ENCODE measurements around the gene DPYSL3.

DPYSL3 gene

DNA sequence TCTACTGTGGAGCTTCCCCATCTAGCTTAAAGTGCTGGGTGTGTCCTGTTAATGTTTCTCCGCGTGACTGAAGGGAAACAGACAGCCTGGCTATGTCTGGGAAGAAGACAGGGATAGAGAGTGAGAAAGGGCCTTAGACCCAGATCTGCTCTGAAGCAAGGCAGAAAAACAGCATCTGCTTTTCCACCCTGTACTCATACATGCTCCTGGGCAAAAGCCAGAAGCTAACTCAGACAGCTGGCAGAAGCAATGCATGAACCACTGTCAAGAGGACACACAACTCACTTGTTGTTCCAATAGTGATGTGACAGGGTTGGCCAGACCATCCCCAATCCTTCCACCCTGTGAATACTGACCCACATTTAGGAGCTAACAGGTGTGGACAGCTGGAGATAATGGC lies 63.3 kb downstream of the DPYSL3 start:
- Histone ChIP-seq H2BK120ac (ENCODE audit: insufficient read depth, low read length, poor library complexity) (no peak overlapping the region), H3K14ac (ENCODE audit: low read length) (no peak overlapping the region), H3K9me3 (ENCODE audit: insufficient read depth, low read depth, low read length) (no peaks in the 10 kb centered on the region)

DNA sequence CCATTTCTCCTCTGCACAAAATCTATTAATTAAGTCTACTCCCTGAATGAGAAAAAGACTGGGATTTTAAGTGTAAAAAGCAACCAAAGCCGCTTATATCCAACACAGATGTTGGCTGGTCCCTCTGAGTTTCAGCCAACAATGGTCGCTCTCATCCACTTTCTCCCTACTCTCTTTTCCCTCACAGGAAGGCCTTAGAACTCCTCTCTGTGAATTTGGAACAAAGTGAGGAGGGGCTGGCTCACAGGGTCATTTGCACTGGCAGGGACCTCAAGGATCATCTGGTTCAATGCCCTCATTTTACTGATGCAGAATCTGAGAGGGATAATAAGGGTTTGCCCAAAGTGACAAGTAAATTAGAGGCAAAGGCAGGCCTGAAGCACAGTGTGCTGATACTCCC lies 64.0 kb downstream of the DPYSL3 start:
- H3K79me2 ChIP-seq (ENCODE audit: control insufficient read depth, insufficient read depth, low read length, poor library complexity), result peaks cover 3% of the 10 kb centered on the region
- no peaks in the 10 kb centered on the region for H3K27me3 ChIP-seq (ENCODE audit: insufficient read depth, low read length)
- H2BK5ac ChIP-seq (ENCODE audit: low read depth, low read length, poor library complexity), result no peak overlapping the region
- no peak overlapping the region for H2AFZ ChIP-seq (ENCODE audit: insufficient read depth, low read length, poor library complexity)
- H3K79me1 ChIP-seq (ENCODE audit: low read length), result no peaks in the 10 kb centered on the region
- no peak for DNase-seq
- H3K4ac ChIP-seq (ENCODE audit: low read depth, low read length), result peak overlapping the region; percentile 75
- no peak overlapping the region for H3K14ac ChIP-seq (ENCODE audit: low read length)
- H3K4me3 ChIP-seq (ENCODE audit: low read depth, low read length), result no peak overlapping the region
- H3K4me1 ChIP-seq (ENCODE audit: control insufficient read depth in 1 of 2, insufficient read depth in 2 of 2, low read length in 2 of 2), result peaks cover 12 to 15% of the 10 kb centered on the region in 2 experiments
- no peak overlapping the region for H4K12ac ChIP-seq (ENCODE audit: low read depth, low read length)
- H3K9ac ChIP-seq (ENCODE audit: low read length), result no peak overlapping the region
- no peak overlapping the region for H3K4me2 ChIP-seq (ENCODE audit: low read length)
- no peak overlapping the region for H2AK5ac ChIP-seq (ENCODE audit: low read length)
- H4K8ac ChIP-seq (ENCODE audit: low read depth, low read length), result no peak overlapping the region
- peaks cover 3 to 7% of the 10 kb centered on the region in 2 experiments for H3K36me3 ChIP-seq (ENCODE audit: control insufficient read depth in 1 of 2, insufficient read depth in 2 of 2, low read length in 2 of 2)
- H3K18ac ChIP-seq (ENCODE audit: low read length), result peak overlapping the region; percentile 71
- H3K23ac ChIP-seq (ENCODE audit: low read length), result no peak overlapping the region
- no peaks in the 10 kb centered on the region for H3K9me3 ChIP-seq (ENCODE audit: insufficient read depth, low read depth, low read length)
- no peak overlapping the region for H4K91ac ChIP-seq (ENCODE audit: low read depth, low read length)
- no peak overlapping the region for H2BK120ac ChIP-seq (ENCODE audit: insufficient read depth, low read length, poor library complexity)
- no peak overlapping the region for H3K27ac ChIP-seq (ENCODE audit: low read depth, low read length)
- peak overlapping the region; percentile 36 for H2BK12ac ChIP-seq (ENCODE audit: low read length)
- no CpG with 5 or more reads among the region's 2 CpGs for WGBS (ENCODE audit: extremely low coverage, insufficient coverage, insufficient read length)

More for the DNA sequence above, 63.3 kb downstream of the DPYSL3 start:
- Histone ChIP-seq H4K91ac (ENCODE audit: low read depth, low read length) (no peak overlapping the region), H3K4me2 (ENCODE audit: low read length) (no peak overlapping the region), H2AK5ac (ENCODE audit: low read length) (no peak overlapping the region), H3K27ac (ENCODE audit: low read depth, low read length) (peak overlapping the region; percentile 32), H3K4ac (ENCODE audit: low read depth, low read length) (no peak overlapping the region), H4K12ac (ENCODE audit: low read depth, low read length) (no peak overlapping the region), H3K9ac (ENCODE audit: low read length) (no peak overlapping the region), H3K27me3 (ENCODE audit: insufficient read depth, low read length) (no peaks in the 10 kb centered on the region), H3K36me3 (ENCODE audit: control insufficient read depth in 1 of 2, insufficient read depth in 2 of 2, low read length in 2 of 2) (peaks cover 3 to 7% of the 10 kb centered on the region in 2 experiments), H2AFZ (ENCODE audit: insufficient read depth, low read length, poor library complexity) (no peak overlapping the region), H2BK12ac (ENCODE audit: low read length) (no peak overlapping the region), H3K79me2 (ENCODE audit: control insufficient read depth, insufficient read depth, low read length, poor library complexity) (peaks cover 6% of the 10 kb centered on the region), H3K4me1 (ENCODE audit: control insufficient read depth in 1 of 2, insufficient read depth in 2 of 2, low read length in 2 of 2) (peaks cover 14 to 20% of the 10 kb centered on the region in 2 experiments), H4K8ac (ENCODE audit: low read depth, low read length) (no peak overlapping the region), H3K23ac (ENCODE audit: low read length) (no peak overlapping the region), H2BK5ac (ENCODE audit: low read depth, low read length, poor library complexity) (no peak overlapping the region), H3K18ac (ENCODE audit: low read length) (no peak overlapping the region), H3K79me1 (ENCODE audit: low read length) (peaks cover 3% of the 10 kb centered on the region), H3K4me3 (ENCODE audit: low read depth, low read length) (no peak overlapping the region)
- no CpG with 5 or more reads among the region's 2 CpGs for WGBS (ENCODE audit: extremely low coverage, insufficient coverage, insufficient read length)
- DNase-seq, result no peak

DNA sequence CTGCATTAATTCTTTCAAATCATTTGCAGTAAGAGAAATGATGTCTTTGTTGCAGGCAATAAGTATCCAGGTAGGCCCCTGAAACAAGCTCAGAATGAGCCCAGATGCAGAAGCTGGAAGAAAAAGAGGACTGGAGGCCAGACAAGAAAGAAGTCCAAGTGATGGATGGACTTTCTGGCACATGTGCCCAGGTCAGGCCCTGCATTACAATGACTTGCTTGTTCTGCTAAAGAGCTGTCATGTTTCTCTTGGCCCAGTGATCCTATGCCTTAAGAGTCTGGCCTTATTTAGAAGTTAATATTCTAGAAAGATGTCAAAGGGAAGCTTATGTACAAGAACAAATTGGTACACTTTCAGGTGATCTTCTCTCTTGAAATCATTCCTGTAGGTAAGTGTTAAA lies 64.8 kb downstream of the DPYSL3 start:
- H2BK12ac ChIP-seq (ENCODE audit: low read length), result no peak overlapping the region
- H3K27me3 ChIP-seq (ENCODE audit: insufficient read depth, low read length), result no peaks in the 10 kb centered on the region
- H3K4me1 ChIP-seq (ENCODE audit: control insufficient read depth in 1 of 2, insufficient read depth in 2 of 2, low read length in 2 of 2), result peaks cover 12 to 15% of the 10 kb centered on the region in 2 experiments
- H2AFZ ChIP-seq (ENCODE audit: insufficient read depth, low read length, poor library complexity), result no peak overlapping the region
- H3K4me2 ChIP-seq (ENCODE audit: low read length), result no peak overlapping the region
- H2AK5ac ChIP-seq (ENCODE audit: low read length), result no peak overlapping the region
- no peak overlapping the region for H2BK120ac ChIP-seq (ENCODE audit: insufficient read depth, low read length, poor library complexity)
- H3K79me2 ChIP-seq (ENCODE audit: control insufficient read depth, insufficient read depth, low read length, poor library complexity), result peaks cover 3% of the 10 kb centered on the region
- DNase-seq, result no peak
- peaks cover 3 to 7% of the 10 kb centered on the region in 2 experiments for H3K36me3 ChIP-seq (ENCODE audit: control insufficient read depth in 1 of 2, insufficient read depth in 2 of 2, low read length in 2 of 2)
- no peak overlapping the region for H3K14ac ChIP-seq (ENCODE audit: low read length)
- H4K8ac ChIP-seq (ENCODE audit: low read depth, low read length), result no peak overlapping the region
- no peak overlapping the region for H4K12ac ChIP-seq (ENCODE audit: low read depth, low read length)
- no peak overlapping the region for H3K4ac ChIP-seq (ENCODE audit: low read depth, low read length)
- H3K4me3 ChIP-seq (ENCODE audit: low read depth, low read length), result no peak overlapping the region
- no peak overlapping the region for H3K18ac ChIP-seq (ENCODE audit: low read length)
- no peak overlapping the region for H4K91ac ChIP-seq (ENCODE audit: low read depth, low read length)
- H2BK5ac ChIP-seq (ENCODE audit: low read depth, low read length, poor library complexity), result no peak overlapping the region
- no peaks in the 10 kb centered on the region for H3K79me1 ChIP-seq (ENCODE audit: low read length)
- H3K23ac ChIP-seq (ENCODE audit: low read length), result no peak overlapping the region
- no peak overlapping the region for H3K27ac ChIP-seq (ENCODE audit: low read depth, low read length)
- no peak overlapping the region for H3K9ac ChIP-seq (ENCODE audit: low read length)
- H3K9me3 ChIP-seq (ENCODE audit: insufficient read depth, low read depth, low read length), result no peaks in the 10 kb centered on the region

DNA sequence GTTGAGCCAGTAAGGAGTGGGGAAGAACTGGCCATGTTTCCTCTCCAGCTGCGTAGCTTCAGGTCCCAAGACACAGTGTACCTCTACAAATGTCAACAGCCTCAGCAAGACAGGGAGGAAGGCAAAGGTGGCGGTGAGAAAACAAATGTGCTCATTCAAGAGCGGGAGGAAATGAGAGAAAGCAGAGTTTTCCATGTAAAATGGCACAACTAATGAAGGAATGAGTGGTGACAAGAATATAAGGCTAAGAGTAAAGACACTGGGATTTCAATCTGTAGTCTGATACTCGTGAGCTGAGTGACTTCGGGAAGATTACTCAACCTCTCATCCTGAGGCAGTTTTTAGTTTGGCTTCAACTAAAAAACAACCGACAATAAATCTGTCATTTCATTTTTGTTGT lies 67.6 kb downstream of the DPYSL3 start:
- H3K9ac ChIP-seq (ENCODE audit: low read length), result no peak overlapping the region
- no peak overlapping the region for H4K12ac ChIP-seq (ENCODE audit: low read depth, low read length)
- H3K27ac ChIP-seq (ENCODE audit: low read depth, low read length), result no peak overlapping the region
- H2AK5ac ChIP-seq (ENCODE audit: low read length), result no peak overlapping the region
- no peak overlapping the region for H2BK12ac ChIP-seq (ENCODE audit: low read length)
- no peaks in the 10 kb centered on the region for H3K79me1 ChIP-seq (ENCODE audit: low read length)
- H3K27me3 ChIP-seq (ENCODE audit: insufficient read depth, low read length), result no peaks in the 10 kb centered on the region
- peaks cover 8 to 11% of the 10 kb centered on the region in 2 experiments for H3K4me1 ChIP-seq (ENCODE audit: control insufficient read depth in 1 of 2, insufficient read depth in 2 of 2, low read length in 2 of 2)
- no peak overlapping the region for H3K4me2 ChIP-seq (ENCODE audit: low read length)
- no peak overlapping the region for H3K23ac ChIP-seq (ENCODE audit: low read length)
- no CpG with 5 or more reads among the region's 6 CpGs for WGBS (ENCODE audit: extremely low coverage, insufficient coverage, insufficient read length)
- no peak overlapping the region for H3K18ac ChIP-seq (ENCODE audit: low read length)
- H3K9me3 ChIP-seq (ENCODE audit: insufficient read depth, low read depth, low read length), result no peaks in the 10 kb centered on the region
- no peaks in the 10 kb centered on the region for H3K79me2 ChIP-seq (ENCODE audit: control insufficient read depth, insufficient read depth, low read length, poor library complexity)
- peak overlapping the region; percentile 7 for H3K4ac ChIP-seq (ENCODE audit: low read depth, low read length)
- no peak overlapping the region for H2BK5ac ChIP-seq (ENCODE audit: low read depth, low read length, poor library complexity)
- H3K14ac ChIP-seq (ENCODE audit: low read length), result no peak overlapping the region
- H2AFZ ChIP-seq (ENCODE audit: insufficient read depth, low read length, poor library complexity), result no peak overlapping the region
- H4K8ac ChIP-seq (ENCODE audit: low read depth, low read length), result no peak overlapping the region
- H3K36me3 ChIP-seq (ENCODE audit: control insufficient read depth in 1 of 2, insufficient read depth in 2 of 2, low read length in 2 of 2), result peaks cover 3 to 7% of the 10 kb centered on the region in 2 experiments
- no peak overlapping the region for H3K4me3 ChIP-seq (ENCODE audit: low read depth, low read length)
- H2BK120ac ChIP-seq (ENCODE audit: insufficient read depth, low read length, poor library complexity), result no peak overlapping the region
- no peak overlapping the region for H4K91ac ChIP-seq (ENCODE audit: low read depth, low read length)
- DNase-seq, result no peak

All from trophoblast cell (in vitro differentiated cells and primary cell).